IPS DF 4.7 (cell line): ENCODE results near the gene RMND1.
"Not testable (repeated sequence)": the region's sequence is repeated elsewhere in the genome, so short reads cannot be mapped to it uniquely, and the experiment has no call there.

Experiments
- DNase-seq: peaks from one replicate; pipeline ENCODE4 v3.0.0-alpha.2; 2013; ENCODE audit warnings: low spot score; ENCODE audit errors: extremely low read depth

Gene RMND1

DNA sequence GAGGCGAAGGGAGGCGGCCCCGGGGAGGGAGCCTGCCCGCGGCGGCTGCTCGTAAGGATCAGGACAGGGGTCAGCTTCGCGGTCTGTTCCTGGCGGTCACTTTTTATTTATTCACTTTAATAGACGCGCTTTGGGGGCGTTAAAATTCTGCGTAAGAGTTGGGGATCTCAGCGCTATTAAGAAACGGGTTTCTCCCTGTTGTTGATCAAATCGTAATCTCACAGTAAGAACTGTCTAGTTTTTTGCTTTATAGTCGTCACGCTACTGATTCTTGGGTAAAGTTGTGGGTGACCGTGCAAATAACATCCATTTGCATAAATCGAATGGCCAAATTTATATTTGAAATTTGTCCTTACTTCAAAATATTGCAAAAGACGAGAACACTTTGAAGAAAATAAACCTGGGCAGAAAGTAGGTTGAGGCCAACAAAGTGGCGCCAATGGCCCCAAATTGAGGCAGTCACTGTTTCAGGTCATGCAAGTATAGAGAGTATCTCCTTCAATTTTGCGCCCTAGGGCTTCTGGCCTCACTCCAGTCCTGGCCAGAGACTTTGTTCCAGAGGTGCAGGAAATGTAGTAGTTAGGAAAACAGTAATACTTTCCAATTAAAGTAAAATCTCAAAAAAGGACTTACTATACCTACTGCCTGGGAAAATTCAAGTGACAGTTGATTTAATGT, 963 bp upstream of the RMND1 start:
- DNase-seq = no peak

- no peak for DNase-seq
These were observed 443 bp downstream of the RMND1 start for GRCh38 chr6:151451417-151451949.

DNA sequence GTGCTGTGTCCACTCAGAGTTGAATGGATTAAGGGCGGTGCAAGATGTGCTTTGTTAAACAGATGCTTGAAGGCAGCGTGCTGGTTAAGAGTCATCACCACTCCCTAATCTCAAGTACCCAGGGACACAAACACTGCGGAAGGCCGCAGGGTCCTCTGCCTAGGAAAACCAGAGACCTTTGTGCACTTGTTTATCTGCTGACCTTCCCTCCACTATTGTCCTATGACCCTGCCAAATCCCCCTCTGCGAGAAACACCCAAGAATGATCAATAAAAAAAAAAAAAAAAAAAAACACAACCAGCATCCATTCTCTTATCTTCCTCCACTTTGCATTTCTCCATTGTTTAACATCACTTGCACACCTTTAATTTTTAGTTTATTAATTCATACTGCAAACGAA, 998 bp downstream of the RMND1 start:
- DNase-seq = not testable (repeated sequence)

GRCh38 chr6:151448623-151449022, 3.3 kb downstream of the RMND1 start:
- DNase-seq = no peak

DNA sequence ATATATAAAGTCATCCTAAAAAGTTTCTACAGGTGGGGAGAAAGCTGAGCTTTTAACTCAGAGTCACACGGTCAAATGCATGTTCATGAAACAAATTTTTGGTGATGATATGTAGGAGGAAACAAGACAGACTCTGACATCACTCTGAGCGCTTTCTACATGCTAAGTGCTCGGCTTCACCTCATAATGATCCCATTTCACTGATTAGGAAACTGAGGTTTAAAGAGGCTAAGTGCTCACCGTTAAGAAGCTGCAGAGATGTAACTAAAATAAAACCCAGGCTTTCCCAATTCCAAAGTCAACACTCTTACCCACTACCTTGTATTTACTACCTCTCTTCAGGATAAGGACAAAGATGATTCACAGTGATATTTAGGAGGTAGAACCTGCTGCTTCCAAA, 4.7 kb downstream of the RMND1 start:
- DNase-seq = no peak

DNA sequence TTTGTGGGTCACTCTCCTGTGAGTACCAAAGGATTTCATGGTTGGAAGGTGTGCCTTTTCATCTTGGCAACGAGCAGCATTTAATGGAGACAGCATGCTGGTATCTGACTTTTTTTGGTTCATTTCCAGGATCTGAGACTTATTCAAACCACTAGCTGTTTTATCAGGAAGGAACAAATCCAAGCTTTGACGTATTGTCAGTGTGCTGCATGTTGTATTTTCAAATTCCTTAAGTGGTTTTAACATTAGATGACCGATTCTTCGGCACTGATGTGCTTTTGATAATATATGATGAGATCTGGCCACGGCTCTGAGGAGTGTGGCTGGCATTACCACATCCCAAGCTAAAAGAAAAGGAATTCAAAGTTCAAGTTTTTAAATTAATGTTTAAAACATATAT, 6.4 kb downstream of the RMND1 start:
- DNase-seq = no peak

DNA sequence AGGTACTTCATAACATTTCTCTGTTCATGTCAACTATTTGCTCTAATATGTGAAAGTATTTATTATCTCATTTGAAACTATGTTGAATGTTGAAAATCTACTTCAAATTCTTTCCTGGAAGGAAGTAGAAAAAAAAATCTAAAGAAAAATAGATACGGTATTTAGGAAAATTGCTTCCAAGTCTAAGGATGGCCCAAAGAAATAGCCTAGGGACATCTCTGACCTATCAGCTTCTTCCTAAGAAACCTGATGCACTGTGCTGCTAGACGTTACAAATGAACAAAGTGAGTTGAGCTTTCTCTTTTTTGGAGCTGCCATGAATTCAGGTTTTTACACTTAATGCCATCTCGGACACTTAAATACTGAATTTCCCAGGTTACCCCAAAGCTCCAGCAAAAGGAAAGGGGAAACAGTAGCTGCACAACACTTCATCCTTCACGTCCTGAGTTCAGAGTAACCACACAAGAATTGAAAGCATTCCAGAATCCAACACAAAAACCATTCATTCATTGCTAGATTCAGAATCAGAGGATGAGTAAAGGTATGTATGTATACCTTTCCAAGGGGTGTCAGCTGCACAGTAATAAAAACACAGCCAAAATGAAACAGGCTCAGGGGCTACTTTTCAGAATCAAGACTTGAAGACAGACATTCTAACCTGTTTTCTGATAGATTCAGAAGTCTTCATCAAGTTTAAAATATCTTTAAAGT, 7.9 kb downstream of the RMND1 start:
- no peak for DNase-seq

GRCh38 chr6:151443454-151443853, 8.5 kb downstream of the RMND1 start:
- no peak for DNase-seq

GRCh38 chr6:151442371-151442770, 9.6 kb downstream of the RMND1 start:
- no peak for DNase-seq

DNA sequence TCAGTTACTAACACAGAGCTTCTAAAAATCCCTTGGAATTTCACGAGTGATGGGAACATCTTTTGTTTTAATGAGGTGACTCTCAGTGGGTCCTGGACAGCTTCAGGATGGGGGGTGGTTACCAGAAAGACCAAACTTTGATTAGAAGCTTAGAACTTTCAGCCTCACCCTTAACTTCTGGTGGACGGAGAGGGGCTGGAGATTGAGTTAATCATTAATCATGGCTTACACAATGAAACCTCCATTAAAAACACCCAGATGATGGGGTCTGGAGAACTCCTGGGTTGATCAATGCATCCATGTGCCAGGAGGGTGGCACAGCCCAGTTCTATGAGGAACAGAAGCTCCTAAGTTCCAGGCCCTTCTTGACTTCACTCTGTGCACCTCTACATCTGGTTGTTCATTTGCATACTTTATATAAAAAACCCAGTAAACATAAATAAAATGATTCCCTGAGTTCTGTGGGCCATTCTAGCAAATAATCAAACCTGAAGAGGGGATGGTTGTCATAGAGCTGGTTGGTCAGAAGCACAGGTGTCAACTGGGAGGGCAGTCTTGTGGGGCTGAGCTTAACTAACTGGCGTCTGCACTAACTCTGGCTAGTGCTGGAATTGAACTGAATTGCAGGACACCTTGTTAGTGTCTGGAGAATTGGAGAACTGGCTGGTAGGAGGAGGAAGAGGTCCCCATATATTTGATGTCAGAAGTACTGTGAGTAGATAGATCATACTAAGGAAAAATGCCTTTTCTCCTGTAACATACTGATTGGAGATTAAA, 10.3 kb downstream of the RMND1 start:
- no peak for DNase-seq

DNA sequence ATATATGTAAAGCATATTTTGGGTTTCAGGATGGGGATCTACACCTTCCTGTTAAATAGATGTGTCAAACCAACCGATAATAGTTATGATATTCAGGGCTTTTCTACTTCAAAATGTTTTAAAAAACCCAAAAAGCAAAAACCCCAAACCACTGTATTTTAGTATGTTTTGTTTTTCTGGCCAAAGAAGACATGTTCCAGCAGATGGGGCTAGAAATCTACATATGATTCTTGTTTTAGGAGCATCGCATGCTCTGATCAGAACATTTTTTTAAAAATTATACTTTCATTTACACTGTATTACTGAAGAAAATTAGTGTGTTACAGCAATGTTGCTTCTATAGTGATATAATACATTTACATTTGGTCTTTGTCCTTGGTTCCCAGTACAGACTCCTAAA, 11.0 kb downstream of the RMND1 start:
- no peak for DNase-seq

GRCh38 chr6:151440498-151440897, 11.4 kb downstream of the RMND1 start:
- DNase-seq = no peak

GRCh38 chr6:151437401-151437800, 14.5 kb downstream of the RMND1 start:
- no peak for DNase-seq

- no peak for DNase-seq
These were observed 15.1 kb downstream of the RMND1 start for GRCh38 chr6:151436802-151437201.

DNA sequence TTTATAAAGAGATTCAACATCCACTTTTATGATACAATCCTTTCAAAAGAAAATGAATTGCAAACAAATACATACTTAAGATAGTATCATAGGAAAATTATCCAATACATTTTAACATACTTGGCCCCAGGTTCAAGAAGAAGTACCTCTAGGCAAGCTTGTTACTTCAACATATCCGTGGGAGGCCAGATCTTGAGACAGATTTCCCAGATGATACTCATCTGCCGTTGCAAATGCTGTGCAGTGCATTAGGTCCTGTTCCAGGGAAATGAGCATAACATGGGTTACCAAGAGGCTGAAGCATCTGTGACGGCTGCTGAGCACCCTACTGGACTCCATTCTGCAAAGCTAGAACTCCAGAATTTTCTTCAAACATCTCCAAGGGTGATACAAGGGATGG, 15.6 kb downstream of the RMND1 start:
- DNase-seq = no peak

DNA sequence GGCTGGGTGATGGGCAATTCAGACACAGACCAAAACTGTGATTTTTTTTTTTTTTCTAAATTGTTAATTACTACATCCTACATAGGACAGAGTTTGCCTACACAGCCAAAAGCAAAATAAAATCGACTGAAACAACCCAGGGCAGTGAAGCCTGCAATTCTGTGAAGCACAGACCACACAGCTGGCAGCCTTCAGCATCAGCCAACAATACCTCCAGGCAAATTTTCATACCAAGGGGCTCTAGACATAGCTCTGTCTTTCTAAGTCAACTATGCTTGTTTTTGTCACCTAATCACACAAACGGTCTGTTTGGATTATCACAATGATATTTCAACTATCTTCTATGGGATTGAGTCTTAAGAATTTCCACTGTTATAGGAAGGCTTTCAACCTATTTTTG, 17.6 kb downstream of the RMND1 start:
- no peak for DNase-seq

DNA sequence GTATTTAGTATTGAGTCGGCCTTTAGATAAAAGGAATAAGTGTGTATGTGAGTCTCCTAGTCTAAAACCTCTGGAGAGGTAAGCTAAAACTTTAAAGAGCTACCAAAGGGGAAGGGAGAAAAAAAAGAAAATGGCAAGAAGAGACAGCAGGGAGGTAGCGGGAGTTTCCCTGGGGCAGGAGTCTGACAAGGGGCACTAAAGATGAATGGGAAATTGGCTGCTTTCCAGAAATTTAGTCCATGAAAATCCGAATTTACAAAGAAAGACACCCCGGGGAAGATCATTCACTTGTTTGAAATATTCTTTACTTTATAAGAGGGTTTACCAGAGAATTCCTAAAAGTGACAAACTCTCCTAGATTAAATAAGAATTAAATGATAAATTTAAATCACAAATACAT, 19.3 kb downstream of the RMND1 start:
- DNase-seq = no peak

GRCh38 chr6:151431337-151431736, 20.6 kb downstream of the RMND1 start:
- DNase-seq = no peak

GRCh38 chr6:151430886-151431285, 21.0 kb downstream of the RMND1 start:
- DNase-seq = no peak

- DNase-seq = no peak
These were observed 23.7 kb downstream of the RMND1 start for GRCh38 chr6:151428093-151428735.

- DNase-seq = no peak
These were observed 26.4 kb downstream of the RMND1 start for GRCh38 chr6:151425561-151425960.

GRCh38 chr6:151422981-151423380, 28.9 kb downstream of the RMND1 start:
- no peak for DNase-seq
